OCI-LY3 (cell line): ENCODE measurements around the gene P4HB.

Experiments
- EZH2phosphoT487 ChIP-seq: fragments of 200-600 bp; shearing (Covaris generic); IDR thresholded peaks from 2 replicates; pipeline ENCODE4 v1.6.1; 2018; ENCODE audit warnings: antibody characterized with exemption, mixed run types, low read depth
- TF ChIP-seq, protein P1 (sequence below): fragments of 200-600, 300-600 bp; sonication (generic); IDR thresholded peaks from 2 replicates; pipeline ENCODE4 v1.5.1; 2014; ENCODE audit warnings: antibody characterized with exemption, low read length, low read depth

GRCh38 chr17:81909231-81909630, 48.9 kb upstream of the P4HB start:
- TF ChIP-seq, protein P1, sequence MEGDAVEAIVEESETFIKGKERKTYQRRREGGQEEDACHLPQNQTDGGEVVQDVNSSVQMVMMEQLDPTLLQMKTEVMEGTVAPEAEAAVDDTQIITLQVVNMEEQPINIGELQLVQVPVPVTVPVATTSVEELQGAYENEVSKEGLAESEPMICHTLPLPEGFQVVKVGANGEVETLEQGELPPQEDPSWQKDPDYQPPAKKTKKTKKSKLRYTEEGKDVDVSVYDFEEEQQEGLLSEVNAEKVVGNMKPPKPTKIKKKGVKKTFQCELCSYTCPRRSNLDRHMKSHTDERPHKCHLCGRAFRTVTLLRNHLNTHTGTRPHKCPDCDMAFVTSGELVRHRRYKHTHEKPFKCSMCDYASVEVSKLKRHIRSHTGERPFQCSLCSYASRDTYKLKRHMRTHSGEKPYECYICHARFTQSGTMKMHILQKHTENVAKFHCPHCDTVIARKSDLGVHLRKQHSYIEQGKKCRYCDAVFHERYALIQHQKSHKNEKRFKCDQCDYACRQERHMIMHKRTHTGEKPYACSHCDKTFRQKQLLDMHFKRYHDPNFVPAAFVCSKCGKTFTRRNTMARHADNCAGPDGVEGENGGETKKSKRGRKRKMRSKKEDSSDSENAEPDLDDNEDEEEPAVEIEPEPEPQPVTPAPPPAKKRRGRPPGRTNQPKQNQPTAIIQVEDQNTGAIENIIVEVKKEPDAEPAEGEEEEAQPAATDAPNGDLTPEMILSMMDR: no peak
- TF ChIP-seq EZH2phosphoT487: no peak
